HepG2 (cell line): ENCODE results near the gene BMPR1B. TPM values are rescaled to one million over a fixed set of nuclear protein-coding genes. Genes with fewer than 3 reads are reported as not detected.

Source experiments
- ATAC-seq: fragments of 200-7000 bp; cut with Tn5 transposase; 3 replicates; pipeline ENCODE4 v1.9.1; 2020; ENCODE audit warnings: mild to moderate bottlenecking, moderate library complexity
- BruUV-seq: library from RNA; stranded (reverse); fragments of 400-500 nt; replicated peaks from 2 replicates; lab custom pipeline; 2021; lab: Mats Ljungman, UMichigan
- CTCF ChIA-PET: fragments of 300-600 bp; formaldehyde crosslinking; extraction: SDS; loops from one replicate; lab custom pipeline; 2021; ENCODE audit warnings: low total read pairs, inconsistent platforms, low intra/inter-chr PET ratio; lab: Yijun Ruan, JAX
- POLR2A ChIA-PET: fragments of 350-600 bp; sonication (Branson Sonifier 250); formaldehyde crosslinking; loops from one replicate; lab custom pipeline; 2020; ENCODE audit warnings: antibody characterized with exemption, inconsistent platforms; lab: Yijun Ruan, JAX
- DNase-seq: peaks from one replicate; pipeline ENCODE4 v3.0.0-alpha.2; 2015; ENCODE audit warnings: low spot score
- FAIRE-seq: peaks from 3 replicates; lab custom pipeline; 2011; peaks lifted over from hg19 to GRCh38; lab: Jason Lieb, UNC
- H2AFZ ChIP-seq: one replicate; pipeline ENCODE4 v1.6.1; 2011; ENCODE audit warnings: low read length, inconsistent platforms
- H3K27ac ChIP-seq: fragments of 300-600 bp; 3 replicates; pipeline ENCODE4 v1.8.0; 2011; ENCODE audit warnings: mixed run types, mild to moderate bottlenecking, mixed read lengths, low read length, inconsistent platforms; ENCODE audit not compliant: insufficient read depth; ENCODE audit errors: extremely low read length
- H3K27me3 ChIP-seq, 2 experiments: fragments of 200-600 bp in 1 of 2; 2 replicates in 1 of 2; 3 replicates in 1 of 2; pipeline versions ENCODE4 v1.6.0 to v1.8.0; 2011; ENCODE audit warnings: low read length in 2 of 2, mild to moderate bottlenecking in 2 of 2, moderate library complexity in 2 of 2, inconsistent platforms in 1 of 2; ENCODE audit not compliant: insufficient read depth in 2 of 2, control insufficient read depth in 1 of 2
- H3K36me3 ChIP-seq, 2 experiments: fragments of 200-600 bp in 1 of 2; replicated peaks in 1 of 2; 2 replicates in 1 of 2; 3 replicates in 1 of 2; pipeline versions ENCODE4 v1.5.1 to v1.8.0; 2011; ENCODE audit warnings: low read length in 2 of 2, inconsistent platforms in 1 of 2; ENCODE audit not compliant: insufficient read depth in 2 of 2, control insufficient read depth in 1 of 2
- H3K4me1 ChIP-seq: 2 replicates; pipeline ENCODE4 v1.5.1; 2012; ENCODE audit warnings: low read length, inconsistent platforms; ENCODE audit not compliant: insufficient read depth
- H3K4me2 ChIP-seq: 2 replicates; pipeline ENCODE4 v1.6.0; 2011; ENCODE audit warnings: low read depth, low read length, inconsistent platforms
- H3K4me3 ChIP-seq, 3 experiments: fragments of 200-600 bp in 1 of 3; sonication (generic), shearing (Covaris generic) in 1 of 3; replicated peaks in 1 of 3; 2 replicates each; pipeline ENCODE4 v1.5.1; 2011 to 2016; ENCODE audit warnings: low read length in 3 of 3, inconsistent platforms in 2 of 3, low read depth in 2 of 3, mild to moderate bottlenecking in 2 of 3, control low read depth in 1 of 3, mixed read lengths in 1 of 3; ENCODE audit not compliant: insufficient read depth in 1 of 3
- H3K79me2 ChIP-seq: one replicate; pipeline ENCODE4 v1.6.1; 2011; ENCODE audit warnings: low read length, inconsistent platforms; ENCODE audit not compliant: insufficient read depth
- H3K9ac ChIP-seq: 2 replicates; pipeline ENCODE4 v1.6.0; 2011; ENCODE audit warnings: mild to moderate bottlenecking, low read depth, low read length, inconsistent platforms; ENCODE audit not compliant: insufficient read depth
- H3K9me3 ChIP-seq: 2 replicates; pipeline ENCODE4 v1.5.1; 2012; ENCODE audit warnings: mild to moderate bottlenecking, low read length
- H4K20me1 ChIP-seq: 2 replicates; pipeline ENCODE4 v1.6.0; 2011; ENCODE audit warnings: inconsistent platforms, mild to moderate bottlenecking, low read length, moderate library complexity; ENCODE audit not compliant: insufficient read depth
- RAD21 ChIP-seq: fragments of 450-650 bp; formaldehyde crosslinking; IDR thresholded peaks from 2 replicates; pipeline ENCODE4 v1.5.0; 2020; ENCODE audit warnings: mild to moderate bottlenecking
- SMC3 ChIP-seq: IDR thresholded peaks from 2 replicates; pipeline ENCODE4 v1.6.1; 2011; ENCODE audit warnings: low read length, improper control_type of control experiment
- STAG1 ChIP-seq: sonication (generic); formaldehyde crosslinking; IDR thresholded peaks from 2 replicates; pipeline ENCODE4 v1.4.0; 2020; ENCODE audit warnings: missing genetic modification reagents
- ZNF546 ChIP-seq: sonication (generic); formaldehyde crosslinking; conservative IDR thresholded peaks from 2 replicates; pipeline ENCODE4 v1.8.1; 2023; ENCODE audit warnings: mild to moderate bottlenecking, missing genetic modification reagents
- WGBS: methylation state at CpG from one replicate; pipeline ENCODE4 v1.1.6; 2017; ENCODE audit warnings: low lambda C conversion rate; 5-methylcytosine and 5-hydroxymethylcytosine counted together
- in situ Hi-C: cut with HindIII; loops from 2 replicates; pipeline ENCODE4 v1.10.0; 2017; ENCODE audit warnings: low pct_unique_long_range_greater_than_20kb; ENCODE audit not compliant: extremely low pct_ligation_motif_present
- intact Hi-C: fragments of 100-400 bp; cut with micrococcal nuclease; formaldehyde crosslinking; loops from one replicate; pipeline ENCODE4 v1.10.0; 2022; ENCODE audit not compliant: unreplicated experiment
- polyA plus RNA-seq, 8 experiments: library from polyadenylated mRNA; depleted of rRNA in 3 of 8; stranded (reverse) in 7 of 8; unstranded in 1 of 8; fragments of >200 nt; fragmentation: Illumina TruSeq in 4 of 8; extraction: Trizol in 4 of 8; gene quantifications; 2 replicates each; pipeline versions ENCODE4 v1.2.1 to v1.2.3, GENCODE V29; 2011 to 2016; ENCODE audit warnings: low read depth in 4 of 8, missing spikeins in 1 of 8, mixed read lengths in 1 of 8; ENCODE audit not compliant: insufficient read depth in 1 of 8
- total RNA-seq, 5 experiments: library from RNA; depleted of rRNA; stranded (reverse); fragments of >200 nt; fragmentation: Illumina TruSeq; extraction: Trizol; gene quantifications; 2 replicates each; pipeline ENCODE4 v1.2.3, GENCODE V29; 2016; ENCODE audit warnings: low read depth in 1 of 5
- TF ChIP-seq, protein P1 (sequence below): sonication (generic); formaldehyde crosslinking; IDR thresholded peaks from 2 replicates; pipeline ENCODE4 v1.5.0; 2020; ENCODE audit warnings: mild to moderate bottlenecking, missing genetic modification reagents, moderate library complexity
- TF ChIP-seq, protein P2 (sequence below): sonication (generic); formaldehyde crosslinking; IDR thresholded peaks from 2 replicates; pipeline ENCODE4 v1.5.1; 2020; ENCODE audit warnings: mild to moderate bottlenecking, missing genetic modification reagents, borderline replicate concordance
- TF ChIP-seq, protein P3 (sequence below): sonication (generic); formaldehyde crosslinking; IDR thresholded peaks from 2 replicates; pipeline ENCODE4 v1.5.1; 2020; ENCODE audit warnings: missing genetic modification reagents, mild to moderate bottlenecking, borderline replicate concordance

BMPR1B gene
- total and polyA plus RNA-seq, 2 of the 13 experiments (the other 11 are each of a cell fraction or from before 2014, with no cell fraction given), result 0.07 TPM; not detected in 1

DNA sequence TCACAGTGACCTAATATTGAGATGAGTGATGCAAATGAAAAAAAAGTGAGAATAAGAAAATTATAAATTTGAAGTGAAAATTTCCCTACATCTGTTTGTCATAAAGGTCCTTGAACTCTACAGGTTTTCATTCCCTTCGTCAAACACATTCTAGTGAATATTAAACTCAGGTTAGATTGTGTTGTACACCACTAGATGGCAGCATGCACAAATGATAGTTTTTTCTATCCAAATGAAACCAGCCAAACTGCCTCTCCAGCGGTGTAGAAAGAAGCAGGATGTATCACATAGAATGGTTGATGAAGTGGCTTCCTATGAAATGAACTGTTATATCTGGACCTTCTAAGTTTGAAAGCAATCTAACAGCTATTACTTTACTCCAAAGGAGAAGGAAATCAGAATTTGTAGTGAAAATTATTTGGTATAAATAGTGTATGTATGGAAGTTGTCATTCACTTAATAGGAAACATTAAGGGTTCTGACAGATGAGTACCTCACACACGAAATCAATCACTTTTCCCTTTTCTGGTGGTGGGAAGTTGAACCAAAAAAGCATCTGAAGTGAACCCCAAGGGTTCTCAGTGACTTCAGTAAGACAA lies 408.3 kb downstream of the BMPR1B start:
- no peaks in the 10 kb centered on the region for H4K20me1 ChIP-seq
- H3K79me2 ChIP-seq, result no peaks in the 10 kb centered on the region
- BruUV-seq, result no TSS peak
- H3K9me3 ChIP-seq, result no peaks in the 10 kb centered on the region
- peak; percentile 54 for DNase-seq
- 1% methylated on average over 3 of the region's 3 CpGs for WGBS
- peak; percentile 64 for FAIRE-seq
- H3K4me2 ChIP-seq, result no peak overlapping the region
- H3K9ac ChIP-seq, result no peak overlapping the region
- H3K27ac ChIP-seq, result no peak overlapping the region
- ChIA-PET CTCF (no interaction called here), POLR2A (no interaction called here)
- TF ChIP-seq, protein P1, sequence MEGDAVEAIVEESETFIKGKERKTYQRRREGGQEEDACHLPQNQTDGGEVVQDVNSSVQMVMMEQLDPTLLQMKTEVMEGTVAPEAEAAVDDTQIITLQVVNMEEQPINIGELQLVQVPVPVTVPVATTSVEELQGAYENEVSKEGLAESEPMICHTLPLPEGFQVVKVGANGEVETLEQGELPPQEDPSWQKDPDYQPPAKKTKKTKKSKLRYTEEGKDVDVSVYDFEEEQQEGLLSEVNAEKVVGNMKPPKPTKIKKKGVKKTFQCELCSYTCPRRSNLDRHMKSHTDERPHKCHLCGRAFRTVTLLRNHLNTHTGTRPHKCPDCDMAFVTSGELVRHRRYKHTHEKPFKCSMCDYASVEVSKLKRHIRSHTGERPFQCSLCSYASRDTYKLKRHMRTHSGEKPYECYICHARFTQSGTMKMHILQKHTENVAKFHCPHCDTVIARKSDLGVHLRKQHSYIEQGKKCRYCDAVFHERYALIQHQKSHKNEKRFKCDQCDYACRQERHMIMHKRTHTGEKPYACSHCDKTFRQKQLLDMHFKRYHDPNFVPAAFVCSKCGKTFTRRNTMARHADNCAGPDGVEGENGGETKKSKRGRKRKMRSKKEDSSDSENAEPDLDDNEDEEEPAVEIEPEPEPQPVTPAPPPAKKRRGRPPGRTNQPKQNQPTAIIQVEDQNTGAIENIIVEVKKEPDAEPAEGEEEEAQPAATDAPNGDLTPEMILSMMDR, result peak; percentile 76
- TF ChIP-seq STAG1 (CRISPR knock-in tag) (peak; percentile 86), RAD21 (peak; percentile 51), ZNF546 (CRISPR knock-in tag) (no peak), SMC3 (peak; percentile 47; the same call in 1 of the 2 replicates)
- TF ChIP-seq, protein P2, sequence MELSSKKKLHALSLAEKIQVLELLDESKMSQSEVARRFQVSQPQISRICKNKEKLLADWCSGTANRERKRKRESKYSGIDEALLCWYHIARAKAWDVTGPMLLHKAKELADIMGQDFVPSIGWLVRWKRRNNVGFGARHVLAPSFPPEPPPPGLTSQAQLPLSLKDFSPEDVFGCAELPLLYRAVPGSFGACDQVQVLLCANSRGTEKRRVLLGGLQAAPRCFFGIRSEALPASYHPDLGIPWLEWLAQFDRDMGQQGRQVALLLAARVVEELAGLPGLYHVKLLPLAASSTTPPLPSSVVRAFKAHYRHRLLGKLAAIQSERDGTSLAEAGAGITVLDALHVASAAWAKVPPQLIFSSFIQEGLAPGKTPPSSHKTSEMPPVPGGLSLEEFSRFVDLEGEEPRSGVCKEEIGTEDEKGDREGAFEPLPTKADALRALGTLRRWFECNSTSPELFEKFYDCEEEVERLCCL (CRISPR knock-in tag), result no peak
- TF ChIP-seq, protein P3, sequence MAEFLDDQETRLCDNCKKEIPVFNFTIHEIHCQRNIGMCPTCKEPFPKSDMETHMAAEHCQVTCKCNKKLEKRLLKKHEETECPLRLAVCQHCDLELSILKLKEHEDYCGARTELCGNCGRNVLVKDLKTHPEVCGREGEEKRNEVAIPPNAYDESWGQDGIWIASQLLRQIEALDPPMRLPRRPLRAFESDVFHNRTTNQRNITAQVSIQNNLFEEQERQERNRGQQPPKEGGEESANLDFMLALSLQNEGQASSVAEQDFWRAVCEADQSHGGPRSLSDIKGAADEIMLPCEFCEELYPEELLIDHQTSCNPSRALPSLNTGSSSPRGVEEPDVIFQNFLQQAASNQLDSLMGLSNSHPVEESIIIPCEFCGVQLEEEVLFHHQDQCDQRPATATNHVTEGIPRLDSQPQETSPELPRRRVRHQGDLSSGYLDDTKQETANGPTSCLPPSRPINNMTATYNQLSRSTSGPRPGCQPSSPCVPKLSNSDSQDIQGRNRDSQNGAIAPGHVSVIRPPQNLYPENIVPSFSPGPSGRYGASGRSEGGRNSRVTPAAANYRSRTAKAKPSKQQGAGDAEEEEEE, result no peak
- in situ Hi-C loops (loop anchor here (25.0 kb wide), 1 partner anchor 1996 kb away; no protein-coding TSS in a partner anchor), intact Hi-C loops (loop anchor here (1.0 to 5.0 kb wide), 2 partner anchors 346 to 1186 kb away; no protein-coding TSS in a partner anchor)
- no peaks in the 10 kb centered on the region for H3K4me1 ChIP-seq
- no peaks in the 10 kb centered on the region for H3K36me3 ChIP-seq
- peak; percentile 84 for ATAC-seq
- H3K4me3 ChIP-seq, result no peak overlapping the region
- H2AFZ ChIP-seq, result no peak overlapping the region
- H3K27me3 ChIP-seq, result no peaks in the 10 kb centered on the region; a peak in 1 of 5 replicates
